Fibroblast of villous mesenchyme (primary cell): ENCODE results near the gene TMEM131L. TPM values are rescaled to one million over a fixed set of nuclear protein-coding genes. Genes with fewer than 3 reads are reported as not detected.

Source experiments
- DNase-seq: peaks from one replicate; pipeline ENCODE4 v3.0.0-alpha.2; 2010; ENCODE audit warnings: low read depth
- H3K4me3 ChIP-seq: 2 replicates; pipeline ENCODE4 v1.5.1; 2011; ENCODE audit warnings: low read depth, mild to moderate bottlenecking, low read length
- CTCF ChIP-seq: IDR thresholded peaks from 2 replicates; pipeline ENCODE4 v1.5.1; 2012; ENCODE audit warnings: low read depth, mild to moderate bottlenecking, low read length; ENCODE audit not compliant: insufficient read depth
- total RNA-seq: library from RNA; depleted of rRNA; stranded (reverse); fragments of >200 nt; gene quantifications from 2 replicates; pipeline ENCODE4 v1.2.3, GENCODE V29; 2012

Gene TMEM131L
- total RNA-seq, 1 donor, result 4.7 TPM

GRCh38 chr4:153589703-153590595 is 123.8 kb downstream of the TMEM131L start:
- no peak overlapping the region for H3K4me3 ChIP-seq
- peak; percentile 55 for DNase-seq
- TF ChIP-seq CTCF, result no peak

- no peak overlapping the region for H3K4me3 ChIP-seq
- TF ChIP-seq CTCF, result no peak
- DNase-seq, result no peak
Measured at GRCh38 chr4:153591441-153591840, 125.3 kb downstream of the TMEM131L start.

- no peak for TF ChIP-seq CTCF
- no peak for DNase-seq
- H3K4me3 ChIP-seq, result no peak overlapping the region
Measured at GRCh38 chr4:153592064-153592463, 125.9 kb downstream of the TMEM131L start.

- DNase-seq, result no peak
- H3K4me3 ChIP-seq, result no peak overlapping the region
- no peak for TF ChIP-seq CTCF
Measured at GRCh38 chr4:153593161-153593560, 127.0 kb downstream of the TMEM131L start.

- TF ChIP-seq CTCF, result no peak
- H3K4me3 ChIP-seq, result no peak overlapping the region
- DNase-seq, result peak; percentile 46
Measured at GRCh38 chr4:153594210-153594609, 128.1 kb downstream of the TMEM131L start.

- DNase-seq, result no peak
- no peak overlapping the region for H3K4me3 ChIP-seq
- TF ChIP-seq CTCF, result no peak
Measured at GRCh38 chr4:153595894-153596601, 129.9 kb downstream of the TMEM131L start.
